Heart left ventricle (tissue), 16 donors: ENCODE results near the gene CALB2. TPM values are rescaled to one million over a fixed set of nuclear protein-coding genes. Genes with fewer than 3 reads are reported as not detected.
"Not testable (repeated sequence)": the region's sequence is repeated elsewhere in the genome, so short reads cannot be mapped to it uniquely, and the experiment has no call there.

Source experiments
- ATAC-seq, 4 donors: fragments of 200-7000 bp; cut with Tn5 transposase; one replicate each; pipeline ENCODE4 v1.9.1; 2020 to 2022; ENCODE audit warnings: moderate library complexity in 4 of 4, mild to moderate bottlenecking in 3 of 4, moderate number of reproducible peaks in 1 of 4
- DNase-seq, 5 donors: peaks; one replicate each; pipeline ENCODE4 v3.0.0-alpha.2; 2020
- H3K27ac ChIP-seq, 12 donors: fragments of 200-600 bp; sonication (generic) in 4 of 12; one replicate each; pipeline versions ENCODE4 v1.5.0 to v1.8.0; 2016 to 2022; ENCODE audit warnings: mild to moderate bottlenecking in 2 of 12
- H3K27me3 ChIP-seq, 9 donors: fragments of 200-600 bp; sonication (generic) in 2 of 9; one replicate each; pipeline versions ENCODE4 v1.5.1 to v1.8.0; 2016 to 2022; ENCODE audit warnings: mild to moderate bottlenecking in 3 of 9
- H3K36me3 ChIP-seq, 9 donors: fragments of 200-600 bp; sonication (generic) in 2 of 9; one replicate each; pipeline versions ENCODE4 v1.5.0 to v1.8.0; 2018 to 2022; ENCODE audit warnings: mild to moderate bottlenecking in 2 of 9
- H3K4me1 ChIP-seq, 12 donors: fragments of 200-600 bp; sonication (generic) in 4 of 12; one replicate each; pipeline versions ENCODE4 v1.5.0 to v1.8.0; 2016 to 2022; ENCODE audit warnings: mild to moderate bottlenecking in 3 of 12
- H3K4me3 ChIP-seq, 12 donors: fragments of 200-600 bp; sonication (generic) in 4 of 12; one replicate each; pipeline versions ENCODE4 v1.5.0 to v1.8.0; 2017 to 2022; ENCODE audit warnings: mild to moderate bottlenecking in 9 of 12, moderate library complexity in 4 of 12
- H3K9me3 ChIP-seq, 12 donors: fragments of 200-600 bp; sonication (generic) in 4 of 12; one replicate each; pipeline versions ENCODE4 v1.5.0 to v1.8.0; 2016 to 2022; ENCODE audit warnings: mild to moderate bottlenecking in 1 of 12
- POLR2A ChIP-seq, 2 donors: fragments of 450-650 bp; IDR thresholded peaks; one replicate each; pipeline ENCODE4 v1.6.1; 2017; ENCODE audit warnings: antibody characterized with exemption in 2 of 2, mild to moderate bottlenecking in 2 of 2, moderate library complexity in 2 of 2
- WGBS, 4 donors: extraction: QIAGEN DNeasy Blood & Tissue Kit in 2 of 4; methylation state at CpG; one replicate each; pipeline versions ENCODE4 v1.1.5 to v1.1.7; 2013 to 2018; 5-methylcytosine and 5-hydroxymethylcytosine counted together
- intact Hi-C, 10 donors: fragments of 100-400 bp; cut with DNase I; formaldehyde crosslinking; loops; one replicate each; pipeline versions ENCODE4 v1.11.1 to v1.14.2; 2022
- polyA plus RNA-seq, 2 donors: library from polyadenylated mRNA; stranded (reverse); fragments of 200-250 nt; gene quantifications; one replicate each; pipeline ENCODE4 v1.2.3, GENCODE V29; 2013
- total RNA-seq, 9 donors: library from RNA; depleted of rRNA in 2 of 9; stranded (reverse); fragments of >200 nt in 2 of 9; fragmentation: NEBNext Ultra II Directional in 3 of 9; extraction: Animal tissue kit (Norgen Biotek cat#: 25700) in 3 of 9; gene quantifications; one replicate each; pipeline versions ENCODE4 v1.1.0 to v1.2.4, GENCODE V29; 2016 to 2023
- TF ChIP-seq, protein P1 (sequence below), 12 donors: fragments of 200-600 bp; sonication (generic) in 4 of 12; IDR thresholded peaks; one replicate each; pipeline versions ENCODE4 v1.5.0 to v1.8.0; 2018 to 2022; ENCODE audit warnings: antibody characterized with exemption in 12 of 12, mild to moderate bottlenecking in 5 of 12
- donor health status: ischemic (EF 13 %, LVEDD 7.1; RV severe dilation, severe dysfunction).
- donor health status: healthy with polysubstance abuse.
- donor health status: DM: no; HTN: yes; CAD: no.
- donor health status: DM: no; HTN: no; CAD: no.
- donor health status: ischemic (EF 25% LVEDD 6.9; RV normal size, moderate dysfunction).
- donor health status: ischemic (EF 25% LVEDD 5.7; RV mildly dilated, moderate dysfunction).
- donor health status: healthy.
- donor health status: DM: yes; HTN: yes; CAD: no.
- donor health status: ischemic (EF 35%, LVEDD 5.7; RV mildly dilated, moderate dysfunction).
- donor health status: nonischemic (EF 11% LVEDD 7.7; RV severe dilation, severe dysfunction).
- donor health status: DM: yes; HTN: yes; CAD: no.
- donor health status: PGD.
- donor health status: ischemic (EF 29% LVEDD 5.4; RV normal size, mild dysfunction).
- donor health status: nonischemic (EF 23%, LVEDD 6.1; RV moderate dilation, normal function).

Gene CALB2
- total and polyA plus RNA-seq, 11 donors: 0.35 to 76.2 (median 0.86) TPM; not detected in 2

DNA sequence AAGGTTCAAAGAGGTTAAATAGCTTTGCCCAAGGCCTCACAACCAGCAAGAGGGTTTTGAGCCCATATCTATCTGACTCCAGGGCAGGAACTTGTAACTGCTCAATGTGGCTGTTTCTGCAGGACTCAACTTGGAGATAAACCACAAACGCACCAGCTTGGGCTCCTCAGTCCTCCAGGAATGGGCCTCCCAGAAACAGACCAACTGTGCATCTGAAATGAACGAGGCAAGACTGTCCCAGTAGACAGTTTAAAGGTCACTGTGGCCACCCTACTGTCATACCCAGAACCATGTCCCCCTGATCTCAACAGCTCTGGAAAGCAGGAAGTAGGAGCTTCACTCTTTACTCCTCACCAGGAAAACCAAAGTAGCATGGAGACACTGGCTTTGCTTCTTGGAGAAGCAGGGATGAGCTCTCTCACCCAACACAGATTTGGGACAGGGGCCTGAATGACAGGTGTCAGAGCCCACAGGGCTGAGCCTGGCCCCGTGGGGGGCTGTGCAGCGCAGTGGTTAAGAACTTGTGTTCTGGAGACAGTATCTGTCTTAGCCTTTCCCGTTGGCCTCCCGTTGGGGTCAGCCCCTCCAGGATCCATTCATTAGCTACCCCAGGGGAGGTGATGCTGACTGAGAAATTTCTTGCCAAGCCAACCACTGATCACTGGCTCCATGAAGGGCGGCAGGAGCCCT lies 2.3 kb upstream of the CALB2 start:
- H3K4me1 ChIP-seq: peaks cover 0 to 13% (median 4%) of the 10 kb centered on the region in 12 donors
- no peak overlapping the region for H3K27ac ChIP-seq
- ATAC-seq (no peak), DNase-seq (no peak)
- TF ChIP-seq, protein P1, sequence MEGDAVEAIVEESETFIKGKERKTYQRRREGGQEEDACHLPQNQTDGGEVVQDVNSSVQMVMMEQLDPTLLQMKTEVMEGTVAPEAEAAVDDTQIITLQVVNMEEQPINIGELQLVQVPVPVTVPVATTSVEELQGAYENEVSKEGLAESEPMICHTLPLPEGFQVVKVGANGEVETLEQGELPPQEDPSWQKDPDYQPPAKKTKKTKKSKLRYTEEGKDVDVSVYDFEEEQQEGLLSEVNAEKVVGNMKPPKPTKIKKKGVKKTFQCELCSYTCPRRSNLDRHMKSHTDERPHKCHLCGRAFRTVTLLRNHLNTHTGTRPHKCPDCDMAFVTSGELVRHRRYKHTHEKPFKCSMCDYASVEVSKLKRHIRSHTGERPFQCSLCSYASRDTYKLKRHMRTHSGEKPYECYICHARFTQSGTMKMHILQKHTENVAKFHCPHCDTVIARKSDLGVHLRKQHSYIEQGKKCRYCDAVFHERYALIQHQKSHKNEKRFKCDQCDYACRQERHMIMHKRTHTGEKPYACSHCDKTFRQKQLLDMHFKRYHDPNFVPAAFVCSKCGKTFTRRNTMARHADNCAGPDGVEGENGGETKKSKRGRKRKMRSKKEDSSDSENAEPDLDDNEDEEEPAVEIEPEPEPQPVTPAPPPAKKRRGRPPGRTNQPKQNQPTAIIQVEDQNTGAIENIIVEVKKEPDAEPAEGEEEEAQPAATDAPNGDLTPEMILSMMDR (IDR thresholded peaks at IDR 0.05): no peak
- TF ChIP-seq POLR2A (IDR thresholded peaks at IDR 0.05): no peak
- H3K36me3 ChIP-seq: no peaks in the 10 kb centered on the region
- intact Hi-C loops: loop anchor here in 2 of 10 donors (5.0 to 10.0 kb wide), 2 partner anchors 549 to 551 kb away; partner anchors contain the start of gene VAC14 (in 1 of the 2)
- no peaks in the 10 kb centered on the region for H3K9me3 ChIP-seq
- H3K27me3 ChIP-seq: peaks cover 0 to 50% (median 21%) of the 10 kb centered on the region in 9 donors
- H3K4me3 ChIP-seq: no peak overlapping the region
- WGBS, 4 donors: 64 to 78% (median 71%) methylated on average over 6 to 7 of the region's 7 CpGs

DNA sequence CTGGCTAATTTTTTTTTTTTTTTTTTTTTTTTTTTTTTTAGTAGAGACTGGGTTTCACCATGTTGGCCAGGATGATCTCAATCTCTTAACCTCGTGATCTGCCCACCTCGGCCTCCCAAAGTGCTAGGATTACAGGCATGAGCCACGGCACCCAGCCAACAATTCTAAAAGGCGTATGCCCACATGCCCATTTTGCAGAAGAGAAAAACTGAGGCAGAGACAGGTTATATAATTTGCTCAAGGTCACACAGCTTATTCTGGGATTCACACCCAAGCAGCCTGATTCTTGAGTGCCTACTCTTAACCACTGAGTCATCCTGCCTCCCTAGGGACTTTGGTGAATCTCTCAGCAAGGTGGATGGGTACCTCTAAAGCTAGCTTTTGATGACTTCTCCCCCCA lies 1.6 kb upstream of the CALB2 start:
- WGBS, 4 donors: 69 to 87% (median 77%) methylated on average over 4 of the region's 4 CpGs
- not testable (repeated sequence) for H3K27ac ChIP-seq, H3K36me3 ChIP-seq, DNase-seq, H3K4me3 ChIP-seq, H3K9me3 ChIP-seq, ATAC-seq
- H3K27me3 ChIP-seq: peaks cover 0 to 56% (median 21%) of the 10 kb centered on the region in 9 donors
- intact Hi-C loops: loop anchor here in 2 of 10 donors (5.0 to 10.0 kb wide), 2 partner anchors 550 to 552 kb away; partner anchors contain the start of gene VAC14 (in 1 of the 2)
- H3K4me1 ChIP-seq: peaks cover 0 to 13% (median 4%) of the 10 kb centered on the region in 12 donors

DNA sequence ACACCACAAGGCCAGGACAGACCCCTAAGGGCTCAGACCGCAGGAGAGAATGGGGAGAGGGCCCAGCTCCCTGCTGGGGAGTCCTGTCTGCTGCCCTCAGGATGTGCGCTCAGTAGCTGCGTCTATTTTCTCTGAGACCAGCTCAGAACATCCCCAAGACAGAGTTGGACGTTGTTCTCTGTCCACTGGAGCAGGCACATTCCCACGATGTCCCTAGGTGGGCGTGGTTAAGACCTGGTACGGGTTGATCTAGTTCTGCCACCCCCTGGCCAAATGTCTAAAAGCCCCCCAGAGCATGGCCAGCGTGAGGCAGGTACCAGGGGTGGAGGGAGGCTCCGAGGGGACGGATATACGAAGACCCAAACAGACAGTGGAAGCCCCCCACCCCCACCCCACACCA lies 842 bp upstream of the CALB2 start:
- Histone ChIP-seq H3K27ac (no peak overlapping the region), H3K36me3 (no peaks in the 10 kb centered on the region), H3K4me3 (no peak overlapping the region), H3K27me3 (peaks cover 0 to 56% (median 21%) of the 10 kb centered on the region in 9 donors), H3K4me1 (peaks cover 0 to 13% (median 4%) of the 10 kb centered on the region in 12 donors), H3K9me3 (no peaks in the 10 kb centered on the region)
- TF ChIP-seq, protein P1 (IDR thresholded peaks at IDR 0.05): no peak
- TF ChIP-seq POLR2A (IDR thresholded peaks at IDR 0.05): no peak
- 17 to 25% (median 19%) methylated on average over 6 to 11 of the region's 11 CpGs for WGBS, 4 donors
- intact Hi-C loops: loop anchor here in 2 of 10 donors (5.0 to 10.0 kb wide), 2 partner anchors 550 to 553 kb away; partner anchors contain the start of gene VAC14 (in 1 of the 2)
- no peak for DNase-seq
- ATAC-seq: peak in 1 of 4 donors; percentile 11

DNA sequence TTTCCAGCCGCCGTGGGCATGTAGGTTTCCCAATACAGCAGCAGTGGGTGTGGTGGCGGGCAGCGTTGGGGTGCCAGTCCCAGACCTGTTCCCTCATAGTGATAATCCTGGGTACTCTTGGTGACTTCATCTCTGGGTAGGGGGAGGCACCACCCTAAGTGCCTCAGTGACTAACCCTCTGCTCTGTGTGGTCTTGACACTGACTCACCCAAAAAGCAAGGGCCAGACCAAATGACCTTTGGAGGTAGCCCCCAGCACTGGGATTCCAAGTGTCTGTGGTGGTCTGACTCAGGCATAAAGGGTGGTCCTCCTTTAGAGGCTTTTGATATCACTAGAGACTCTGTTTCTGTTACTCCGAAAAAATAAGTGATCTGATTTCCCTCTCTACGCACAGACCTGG lies 908 bp downstream of the CALB2 start:
- H3K4me3 ChIP-seq: peak overlapping the region in 1 of 12 donors; percentile 30
- H3K36me3 ChIP-seq: no peaks in the 10 kb centered on the region
- intact Hi-C loops: loop anchor here in 2 of 10 donors (5.0 to 10.0 kb wide), 2 partner anchors 552 to 555 kb away; partner anchors contain the start of gene VAC14 (in 1 of the 2)
- ATAC-seq: no peak
- peaks cover 0 to 56% (median 21%) of the 10 kb centered on the region in 9 donors for H3K27me3 ChIP-seq
- TF ChIP-seq, protein P1 (IDR thresholded peaks at IDR 0.05): no peak
- no peak for TF ChIP-seq POLR2A (IDR thresholded peaks at IDR 0.05)
- no peak for DNase-seq
- peaks cover 0 to 17% (median 4%) of the 10 kb centered on the region in 12 donors for H3K4me1 ChIP-seq
- no peak overlapping the region for H3K27ac ChIP-seq
- H3K9me3 ChIP-seq: no peaks in the 10 kb centered on the region
- 81 to 90% (median 84%) methylated on average over 4 to 6 of the region's 6 CpGs for WGBS, 4 donors
